Lower leg skin (tissue), 3 donors: ENCODE data around the gene RARB.

Source experiments
- CTCF ChIP-seq, 3 donors: fragments of 450-650 bp; IDR thresholded peaks; one replicate each; pipeline ENCODE4 v1.5.1; 2016; ENCODE audit warnings: antibody characterized with exemption in 3 of 3, mild to moderate bottlenecking in 3 of 3, moderate library complexity in 2 of 3
- POLR2A ChIP-seq, 2 donors: fragments of 450-650 bp; IDR thresholded peaks; one replicate each; pipeline ENCODE4 v1.6.1; 2016 to 2017; ENCODE audit warnings: antibody characterized with exemption in 2 of 2, mild to moderate bottlenecking in 1 of 2, moderate library complexity in 1 of 2

DNA sequence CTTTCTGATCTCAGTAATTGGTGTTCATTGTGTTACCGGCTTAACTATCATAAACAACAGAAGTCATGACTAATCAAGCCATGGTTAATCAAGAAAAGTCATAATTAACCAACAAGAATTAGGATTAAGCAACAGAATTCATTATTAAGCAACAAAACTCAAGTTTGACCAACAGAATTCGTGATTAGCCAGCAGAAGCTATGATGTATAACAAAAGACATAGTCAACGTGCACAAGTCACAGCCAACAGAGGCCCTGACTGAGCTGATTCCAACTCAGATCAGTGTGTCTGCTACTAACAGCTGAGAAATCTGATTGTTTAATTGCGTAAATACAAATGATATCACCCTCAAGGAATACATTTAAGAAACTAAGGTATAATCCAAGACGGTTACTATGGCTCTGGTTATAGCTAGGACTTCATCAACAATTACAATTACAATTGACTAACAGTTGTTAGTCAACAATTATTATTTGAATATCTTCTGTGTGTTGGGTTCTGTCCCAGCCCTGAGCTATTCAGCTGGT lies 67.7 kb downstream of the RARB start:
- TF ChIP-seq CTCF (IDR thresholded peaks at IDR 0.05) (no peak), POLR2A (IDR thresholded peaks at IDR 0.05) (no peak)
